ENCODE results near the gene EPOP. TPM values are rescaled to one million over a fixed set of nuclear protein-coding genes. Genes with fewer than 3 reads are reported as not detected.
A peak's percentile ranks its signal among the peaks of the same experiment; 100 is the strongest.

EPOP gene
- total RNA-seq, 2 experiments from 2014 or later = 11.4 to 11.6 TPM

GRCh38 chr17:38693700-38694329 lies 19.1 kb upstream of the EPOP start:
- peaks cover 26% of the 10 kb centered on the region for H3K4me1 Mint-ChIP-seq (ENCODE audit: low read depth)
- no peaks in the 10 kb centered on the region for H3K27me3 Mint-ChIP-seq (ENCODE audit: low read depth)
- no peaks in the 10 kb centered on the region for H3K36me3 Mint-ChIP-seq (ENCODE audit: low read depth)
- H3K4me3 Mint-ChIP-seq = no peak overlapping the region
- ATAC-seq (no peak), DNase-seq (no peak)
- POLR2A ChIA-PET = interaction anchor here (7.9 kb wide), 1 partner anchor 11 kb away, joined by 36 read pairs; the partner anchor contains the start of gene MLLT6
- no peak overlapping the region for H3K27ac Mint-ChIP-seq
- H3K9me3 Mint-ChIP-seq (ENCODE audit: insufficient read depth) = no peaks in the 10 kb centered on the region
- CTCF ChIA-PET = interaction anchor here (2.2 to 4.2 kb wide), 4 partner anchors 17 to 41 kb away, joined by 6 to 19 read pairs (median 10); partner anchors contain the start of gene EPOP

GRCh38 chr17:38691154-38691553 lies 16.4 kb upstream of the EPOP start:
- CTCF ChIA-PET = interaction anchor here (1.0 to 4.2 kb wide), 3 partner anchors 14 to 44 kb away, joined by 3 to 13 read pairs (median 12); no protein-coding TSS in a partner anchor
- DNase-seq (no peak), ATAC-seq (no peak)

GRCh38 chr17:38690386-38690785 lies 15.6 kb upstream of the EPOP start:
- CTCF ChIA-PET = interaction anchor here (1.0 to 4.2 kb wide), 3 partner anchors 13 to 45 kb away, joined by 3 to 13 read pairs (median 12); no protein-coding TSS in a partner anchor

More at GRCh38 chr17:38691154-38691553, 16.4 kb upstream of the EPOP start:
- H3K4me1 Mint-ChIP-seq (ENCODE audit: low read depth) = peaks cover 6% of the 10 kb centered on the region
- no peak overlapping the region for H3K27ac Mint-ChIP-seq
- H3K27me3 Mint-ChIP-seq (ENCODE audit: low read depth) = peaks cover 5% of the 10 kb centered on the region
- no peak overlapping the region for H3K4me3 Mint-ChIP-seq
- POLR2A ChIA-PET = interaction anchor here (1.3 to 7.9 kb wide), 2 partner anchors 10 to 14 kb away, joined by 5 to 36 read pairs; partner anchors contain the start of gene MLLT6
- H3K36me3 Mint-ChIP-seq (ENCODE audit: low read depth) = no peaks in the 10 kb centered on the region
- no peaks in the 10 kb centered on the region for H3K9me3 Mint-ChIP-seq (ENCODE audit: insufficient read depth)

GRCh38 chr17:38687286-38687685 lies 12.5 kb upstream of the EPOP start:
- ChIA-PET POLR2A (no interaction called here), CTCF (interaction anchor here (1.0 to 3.4 kb wide), 3 partner anchors 9 to 47 kb away, joined by 4 to 19 read pairs (median 9); partner anchors contain the start of gene EPOP)
- no peak for ATAC-seq
- H3K27me3 Mint-ChIP-seq (ENCODE audit: low read depth) = peaks cover 12% of the 10 kb centered on the region
- no peak overlapping the region for H3K27ac Mint-ChIP-seq
- no peak overlapping the region for H3K4me3 Mint-ChIP-seq
- no peaks in the 10 kb centered on the region for H3K36me3 Mint-ChIP-seq (ENCODE audit: low read depth)
- no peaks in the 10 kb centered on the region for H3K4me1 Mint-ChIP-seq (ENCODE audit: low read depth)
- H3K9me3 Mint-ChIP-seq (ENCODE audit: insufficient read depth) = no peaks in the 10 kb centered on the region
- DNase-seq = no peak

More at GRCh38 chr17:38690386-38690785, 15.6 kb upstream of the EPOP start:
- Mint-ChIP-seq H3K27me3 (ENCODE audit: low read depth) (peaks cover 10% of the 10 kb centered on the region), H3K4me1 (ENCODE audit: low read depth) (no peaks in the 10 kb centered on the region), H3K36me3 (ENCODE audit: low read depth) (no peaks in the 10 kb centered on the region), H3K4me3 (no peak overlapping the region), H3K27ac (no peak overlapping the region), H3K9me3 (ENCODE audit: insufficient read depth) (no peaks in the 10 kb centered on the region)
- ATAC-seq (no peak), DNase-seq (no peak)
- POLR2A ChIA-PET = interaction anchor here (1.3 to 7.9 kb wide), 2 partner anchors 11 to 15 kb away, joined by 5 to 36 read pairs; partner anchors contain the start of gene MLLT6

GRCh38 chr17:38685491-38685890 lies 10.7 kb upstream of the EPOP start:
- Mint-ChIP-seq H3K27me3 (ENCODE audit: low read depth) (peaks cover 12% of the 10 kb centered on the region), H3K4me1 (ENCODE audit: low read depth) (no peaks in the 10 kb centered on the region), H3K27ac (no peak overlapping the region), H3K36me3 (ENCODE audit: low read depth) (no peaks in the 10 kb centered on the region), H3K9me3 (ENCODE audit: insufficient read depth) (no peaks in the 10 kb centered on the region), H3K4me3 (no peak overlapping the region)
- POLR2A ChIA-PET = no interaction called here
- ATAC-seq (no peak), DNase-seq (no peak)
- CTCF ChIA-PET = interaction anchor here (1.4 to 1.8 kb wide), 2 partner anchors 9 to 49 kb away, joined by 4 to 9 read pairs; no protein-coding TSS in a partner anchor

GRCh38 chr17:38681096-38681495 lies 6.3 kb upstream of the EPOP start:
- ChIA-PET CTCF (interaction anchor here (2.2 to 8.0 kb wide), 3 partner anchors 13 to 55 kb away, joined by 6 to 141 read pairs (median 31); no protein-coding TSS in a partner anchor), POLR2A (no interaction called here)
- ATAC-seq (no peak), DNase-seq (no peak)
- H3K9me3 Mint-ChIP-seq (ENCODE audit: insufficient read depth) = no peaks in the 10 kb centered on the region
- H3K27ac Mint-ChIP-seq = no peak overlapping the region
- peaks cover 13% of the 10 kb centered on the region for H3K4me1 Mint-ChIP-seq (ENCODE audit: low read depth)
- no peak overlapping the region for H3K4me3 Mint-ChIP-seq
- peaks cover 8% of the 10 kb centered on the region for H3K27me3 Mint-ChIP-seq (ENCODE audit: low read depth)
- H3K36me3 Mint-ChIP-seq (ENCODE audit: low read depth) = no peaks in the 10 kb centered on the region

- ChIA-PET POLR2A (interaction anchor here (1.1 to 2.8 kb wide), 4 partner anchors 11 to 57 kb away, joined by 3 to 13 read pairs (median 10); partner anchors contain the start of gene MLLT6), CTCF (interaction anchor here (1.1 to 8.0 kb wide), 18 partner anchors 10 to 192 kb away, joined by 3 to 141 read pairs (median 14); partner anchors contain the start of genes CISD3, LASP1, MLLT6 and PSMB3)
- ATAC-seq (no peak), DNase-seq (no peak)
- peaks cover 28% of the 10 kb centered on the region for H3K4me1 Mint-ChIP-seq (ENCODE audit: low read depth)
- no peak overlapping the region for H3K27ac Mint-ChIP-seq
- H3K9me3 Mint-ChIP-seq (ENCODE audit: insufficient read depth) = no peaks in the 10 kb centered on the region
- no peak overlapping the region for H3K4me3 Mint-ChIP-seq
- H3K36me3 Mint-ChIP-seq (ENCODE audit: low read depth) = no peaks in the 10 kb centered on the region
- no peaks in the 10 kb centered on the region for H3K27me3 Mint-ChIP-seq (ENCODE audit: low read depth)
Observed at GRCh38 chr17:38677819-38678218, 3.1 kb upstream of the EPOP start.

- peak; percentile 53 for ATAC-seq
- POLR2A ChIA-PET = interaction anchor here (0.7 to 2.8 kb wide), 7 partner anchors 10 to 58 kb away, joined by 3 to 13 read pairs (median 6); partner anchors contain the start of gene MLLT6
Observed at GRCh38 chr17:38676706-38677504, 2.1 kb upstream of the EPOP start.

GRCh38 chr17:38674014-38674748 lies 576 bp downstream of the EPOP start:
- H3K27ac Mint-ChIP-seq = no peak overlapping the region
- DNase-seq (peak; percentile 39), ATAC-seq (peak; percentile 25)
- peak overlapping the region; percentile 48 for H3K4me3 Mint-ChIP-seq
- H3K36me3 Mint-ChIP-seq (ENCODE audit: low read depth) = peaks cover 6% of the 10 kb centered on the region
- H3K9me3 Mint-ChIP-seq (ENCODE audit: insufficient read depth) = no peaks in the 10 kb centered on the region
- ChIA-PET POLR2A (interaction anchor here (0.6 to 1.4 kb wide), 2 partner anchors 15 to 61 kb away, joined by 3 to 4 read pairs; no protein-coding TSS in a partner anchor), CTCF (interaction anchor here (1.2 to 4.9 kb wide), 7 partner anchors 11 to 115 kb away, joined by 6 to 40 read pairs (median 19); partner anchors contain the start of gene CISD3)
- H3K27me3 Mint-ChIP-seq (ENCODE audit: low read depth) = peaks cover 29% of the 10 kb centered on the region
- peaks cover 40% of the 10 kb centered on the region for H3K4me1 Mint-ChIP-seq (ENCODE audit: low read depth)

More at GRCh38 chr17:38676706-38677504, 2.1 kb upstream of the EPOP start:
- Mint-ChIP-seq H3K4me1 (ENCODE audit: low read depth) (peaks cover 34% of the 10 kb centered on the region), H3K27me3 (ENCODE audit: low read depth) (peaks cover 6% of the 10 kb centered on the region), H3K27ac (peak overlapping the region; percentile 45), H3K4me3 (no peak overlapping the region), H3K36me3 (ENCODE audit: low read depth) (peaks cover 4% of the 10 kb centered on the region), H3K9me3 (ENCODE audit: insufficient read depth) (no peaks in the 10 kb centered on the region)
- CTCF ChIA-PET = interaction anchor here (0.7 to 8.0 kb wide), 21 partner anchors 8 to 193 kb away, joined by 3 to 141 read pairs (median 13); partner anchors contain the start of genes CISD3, LASP1, MLLT6 and PSMB3
- DNase-seq = peak; percentile 88

- no peak overlapping the region for H3K4me3 Mint-ChIP-seq
- no peak for DNase-seq
- ChIA-PET CTCF (interaction anchor here (2.9 to 4.9 kb wide), 3 partner anchors 58 to 115 kb away, joined by 6 to 40 read pairs (median 29); partner anchors contain the start of gene CISD3), POLR2A (interaction anchor here (0.6 kb wide), 1 partner anchor 14 kb away, joined by 3 read pairs; no protein-coding TSS in a partner anchor)
- peaks cover 34% of the 10 kb centered on the region for H3K27me3 Mint-ChIP-seq (ENCODE audit: low read depth)
- H3K9me3 Mint-ChIP-seq (ENCODE audit: insufficient read depth) = no peaks in the 10 kb centered on the region
- ATAC-seq = no peak
- H3K4me1 Mint-ChIP-seq (ENCODE audit: low read depth) = peaks cover 40% of the 10 kb centered on the region
- peaks cover 6% of the 10 kb centered on the region for H3K36me3 Mint-ChIP-seq (ENCODE audit: low read depth)
- no peak overlapping the region for H3K27ac Mint-ChIP-seq
Observed at GRCh38 chr17:38673707-38674013, 1.1 kb downstream of the EPOP start.
